PC-9 (cell line): Measurements from ENCODE around the gene MARS1. TPM values are rescaled to one million over a fixed set of nuclear protein-coding genes. Genes with fewer than 3 reads are reported as not detected.
"Not testable (repeated sequence)": the region's sequence is repeated elsewhere in the genome, so short reads cannot be mapped to it uniquely, and the experiment has no call there.

ENCODE experiments used
- BruUV-seq: library from RNA; stranded (reverse); fragments of 400-500 nt; replicated peaks from 2 replicates; lab custom pipeline; 2021; lab: Mats Ljungman, UMichigan
- CTCF ChIA-PET: fragments of 300-600 bp; sonication (Branson Sonifier 250); formaldehyde crosslinking; loops from one replicate; lab custom pipeline; 2022; ENCODE audit warnings: antibody characterized with exemption; lab: Charles Lee
- POLR2A ChIA-PET: fragments of 300-600 bp; sonication (Branson Sonifier 250); formaldehyde crosslinking; loops from one replicate; lab custom pipeline; 2022; ENCODE audit warnings: antibody characterized with exemption; ENCODE audit not compliant: unreplicated experiment; lab: Charles Lee
- DNase-seq, 2 experiments: peaks; one replicate each; pipeline versions ENCODE4 v3.0.0 to v3.0.0-alpha.2; 2015 to 2022; ENCODE audit warnings: mixed read lengths in 1 of 2
- H2AFZ ChIP-seq: fragments of 200-600 bp; sonication (generic); 2 replicates; pipeline ENCODE4 v1.8.1; 2017; ENCODE audit warnings: antibody characterized with exemption
- H3F3A ChIP-seq: fragments of 200-600 bp; sonication (generic); 2 replicates; pipeline ENCODE4 v1.8.1; 2017; ENCODE audit warnings: antibody characterized with exemption, mild to moderate bottlenecking, low read depth; ENCODE audit not compliant: insufficient read depth
- H3K27ac ChIP-seq: fragments of 200-600 bp; sonication (generic); 2 replicates; pipeline ENCODE4 v1.6.1; 2016; ENCODE audit warnings: mixed run types
- H3K27me3 ChIP-seq: fragments of 200-600 bp; sonication (generic); 2 replicates; pipeline ENCODE4 v1.6.1; 2016; ENCODE audit warnings: low read depth, mixed run types; ENCODE audit not compliant: insufficient read depth
- H3K36me3 ChIP-seq: fragments of 200-600 bp; sonication (generic); 2 replicates; pipeline ENCODE4 v1.6.1; 2016; ENCODE audit warnings: low read depth, mixed run types
- H3K4me1 ChIP-seq: fragments of 200-600 bp; sonication (generic); replicated peaks from 2 replicates; pipeline ENCODE4 v1.6.1; 2016; ENCODE audit warnings: mixed run types; ENCODE audit not compliant: insufficient read depth
- H3K4me2 ChIP-seq: fragments of 200-600 bp; sonication (generic); 2 replicates; pipeline ENCODE4 v1.6.1; 2017; ENCODE audit warnings: mixed run types
- H3K4me3 ChIP-seq: fragments of 200-600 bp; sonication (generic); 2 replicates; pipeline ENCODE4 v1.6.1; 2016; ENCODE audit warnings: mixed run types
- H3K79me2 ChIP-seq: fragments of 200-600 bp; sonication (generic); 2 replicates; pipeline ENCODE4 v1.6.1; 2017; ENCODE audit warnings: low read depth, mixed run types
- H3K9me2 ChIP-seq: fragments of 200-600 bp; sonication (generic); 2 replicates; pipeline ENCODE4 v1.8.1; 2017; ENCODE audit warnings: mild to moderate bottlenecking; ENCODE audit not compliant: insufficient read depth
- H3K9me3 ChIP-seq: fragments of 200-600 bp; sonication (generic); 2 replicates; pipeline ENCODE4 v1.8.1; 2016; ENCODE audit warnings: low read depth; ENCODE audit not compliant: insufficient read depth
- H4K20me1 ChIP-seq: fragments of 200-600 bp; sonication (generic); 2 replicates; pipeline ENCODE4 v1.8.1; 2017; ENCODE audit not compliant: insufficient read depth
- EZH2 ChIP-seq: fragments of 200-600 bp; sonication (generic); IDR thresholded peaks from 2 replicates; pipeline ENCODE4 v1.8.0; 2017; ENCODE audit warnings: antibody characterized with exemption, low read depth
- intact Hi-C: fragments of 100-400 bp; cut with micrococcal nuclease; formaldehyde crosslinking; loops from one replicate; pipeline ENCODE4 v1.10.0; 2022; ENCODE audit not compliant: unreplicated experiment
- total RNA-seq: library from RNA; stranded (reverse); gene quantifications from 2 replicates; pipeline ENCODE4 v1.2.3, GENCODE V29; 2021
- TF ChIP-seq, protein P1 (sequence below): fragments of 200-600 bp; sonication (generic); conservative IDR thresholded peaks from 2 replicates; pipeline ENCODE4 v1.6.1; 2017; ENCODE audit warnings: mixed run types, antibody characterized with exemption, mild to moderate bottlenecking, moderate library complexity

The MARS1 gene
- total RNA-seq, 1 experiment from 2014 or later, result 307 TPM

- H3K79me2 ChIP-seq, result 0 out of 2 replicates have a peak, but pooled peaks cover 4% of the 10 kb centered on the region
Measured at GRCh38 chr12:57498571-57498970, 10.7 kb downstream of the MARS1 start.

GRCh38 chr12:57500213-57500612, 12.3 kb downstream of the MARS1 start:
- Histone ChIP-seq H3K4me1 (no peaks in the 10 kb centered on the region), H3K9me3 (no peaks in the 10 kb centered on the region), H3K4me3 (no peak overlapping the region), H3K79me2 (0 out of 2 replicates have a peak, but pooled peaks cover 4% of the 10 kb centered on the region), H3K9me2 (no peaks in the 10 kb centered on the region), H3K27me3 (no peaks in the 10 kb centered on the region), H3K4me2 (no peak overlapping the region), H3K36me3 (peaks cover 47% of the 10 kb centered on the region), H3K27ac (no peak overlapping the region), H2AFZ (no peak overlapping the region), H4K20me1 (peaks cover 57% of the 10 kb centered on the region), H3F3A (peaks cover 9% of the 10 kb centered on the region; the same call in 1 of the 2 replicates)
- no peak for TF ChIP-seq EZH2
- TF ChIP-seq, protein P1, sequence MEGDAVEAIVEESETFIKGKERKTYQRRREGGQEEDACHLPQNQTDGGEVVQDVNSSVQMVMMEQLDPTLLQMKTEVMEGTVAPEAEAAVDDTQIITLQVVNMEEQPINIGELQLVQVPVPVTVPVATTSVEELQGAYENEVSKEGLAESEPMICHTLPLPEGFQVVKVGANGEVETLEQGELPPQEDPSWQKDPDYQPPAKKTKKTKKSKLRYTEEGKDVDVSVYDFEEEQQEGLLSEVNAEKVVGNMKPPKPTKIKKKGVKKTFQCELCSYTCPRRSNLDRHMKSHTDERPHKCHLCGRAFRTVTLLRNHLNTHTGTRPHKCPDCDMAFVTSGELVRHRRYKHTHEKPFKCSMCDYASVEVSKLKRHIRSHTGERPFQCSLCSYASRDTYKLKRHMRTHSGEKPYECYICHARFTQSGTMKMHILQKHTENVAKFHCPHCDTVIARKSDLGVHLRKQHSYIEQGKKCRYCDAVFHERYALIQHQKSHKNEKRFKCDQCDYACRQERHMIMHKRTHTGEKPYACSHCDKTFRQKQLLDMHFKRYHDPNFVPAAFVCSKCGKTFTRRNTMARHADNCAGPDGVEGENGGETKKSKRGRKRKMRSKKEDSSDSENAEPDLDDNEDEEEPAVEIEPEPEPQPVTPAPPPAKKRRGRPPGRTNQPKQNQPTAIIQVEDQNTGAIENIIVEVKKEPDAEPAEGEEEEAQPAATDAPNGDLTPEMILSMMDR, result no peak
- no peak for DNase-seq
- POLR2A ChIA-PET, result no interaction called here
- CTCF ChIA-PET, result no interaction called here
- intact Hi-C loops, result no loop called here
- no TSS peak for BruUV-seq

More at GRCh38 chr12:57498571-57498970, 10.7 kb downstream of the MARS1 start:
- no peaks in the 10 kb centered on the region for H3K4me1 ChIP-seq
- no peak overlapping the region for H3K27ac ChIP-seq
- H3K36me3 ChIP-seq, result peaks cover 44% of the 10 kb centered on the region
- H2AFZ ChIP-seq, result no peak overlapping the region
- POLR2A ChIA-PET, result no interaction called here
- peaks cover 57% of the 10 kb centered on the region for H4K20me1 ChIP-seq
- BruUV-seq, result no TSS peak
- no peaks in the 10 kb centered on the region for H3K9me3 ChIP-seq
- no peaks in the 10 kb centered on the region for H3K9me2 ChIP-seq
- no peaks in the 10 kb centered on the region for H3K27me3 ChIP-seq
- CTCF ChIA-PET, result no interaction called here
- H3K4me3 ChIP-seq, result no peak overlapping the region
- DNase-seq, result no peak
- no peak overlapping the region for H3K4me2 ChIP-seq
- peaks cover 9% of the 10 kb centered on the region; the same call in 1 of the 2 replicates for H3F3A ChIP-seq
- intact Hi-C loops, result no loop called here
- TF ChIP-seq, protein P1, result no peak
- TF ChIP-seq EZH2, result no peak

DNA sequence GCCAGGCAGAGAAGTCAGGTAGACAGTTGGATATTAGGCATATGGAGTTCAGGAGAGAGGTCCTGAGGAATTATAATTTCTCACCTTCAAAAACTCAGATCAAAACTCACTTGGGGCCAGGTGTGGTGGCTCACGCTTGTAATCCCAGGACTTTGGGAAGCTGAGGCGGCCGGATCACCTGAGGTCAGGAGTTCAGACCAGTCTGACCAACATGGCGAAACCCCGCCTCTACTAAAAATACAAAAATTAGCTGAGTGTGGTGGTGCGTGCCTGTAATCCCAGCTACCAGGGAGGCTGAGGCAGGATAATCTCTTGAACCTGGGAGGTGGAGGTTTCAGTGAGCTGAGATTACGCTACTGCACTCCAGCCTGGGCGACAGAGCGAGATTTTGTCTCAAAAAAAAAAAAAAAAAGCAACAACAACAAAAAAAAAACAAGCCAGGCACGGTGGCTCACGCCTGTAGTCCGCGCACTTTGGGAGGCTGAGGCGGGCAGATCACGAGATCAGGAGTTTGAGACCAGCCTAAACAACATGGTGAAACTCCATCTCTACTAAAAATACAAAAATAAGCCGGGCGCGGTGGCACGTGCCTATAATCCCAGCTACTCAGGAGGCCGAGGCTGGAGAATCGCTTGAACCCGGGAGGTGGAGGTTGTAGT, 14.6 kb downstream of the MARS1 start:
- POLR2A ChIA-PET, result interaction anchor here (0.6 kb wide), 1 partner anchor 12 kb away, joined by 7 read pairs; no protein-coding TSS in a partner anchor
- CTCF ChIA-PET, BruUV-seq, intact Hi-C loops, H3F3A ChIP-seq, H3K9me2 ChIP-seq, H3K4me2 ChIP-seq, H3K27me3 ChIP-seq, H3K9me3 ChIP-seq, H2AFZ ChIP-seq, H3K4me3 ChIP-seq, H3K79me2 ChIP-seq, H3K27ac ChIP-seq, DNase-seq, H3K4me1 ChIP-seq: not testable (repeated sequence)
- Histone ChIP-seq H4K20me1 (peaks cover 59% of the 10 kb centered on the region), H3K36me3 (peaks cover 52% of the 10 kb centered on the region)

GRCh38 chr12:57506541-57506940, 18.7 kb downstream of the MARS1 start:
- Histone ChIP-seq H3K36me3 (peaks cover 26% of the 10 kb centered on the region), H4K20me1 (peaks cover 48% of the 10 kb centered on the region), H3F3A (peaks cover 19% of the 10 kb centered on the region)
- H3K9me2 ChIP-seq, H3K4me2 ChIP-seq, H3K79me2 ChIP-seq, H3K4me3 ChIP-seq, CTCF ChIA-PET, H3K9me3 ChIP-seq, H3K4me1 ChIP-seq, DNase-seq, intact Hi-C loops, H3K27ac ChIP-seq, H3K27me3 ChIP-seq, BruUV-seq, POLR2A ChIA-PET, H2AFZ ChIP-seq: not testable (repeated sequence)

DNA sequence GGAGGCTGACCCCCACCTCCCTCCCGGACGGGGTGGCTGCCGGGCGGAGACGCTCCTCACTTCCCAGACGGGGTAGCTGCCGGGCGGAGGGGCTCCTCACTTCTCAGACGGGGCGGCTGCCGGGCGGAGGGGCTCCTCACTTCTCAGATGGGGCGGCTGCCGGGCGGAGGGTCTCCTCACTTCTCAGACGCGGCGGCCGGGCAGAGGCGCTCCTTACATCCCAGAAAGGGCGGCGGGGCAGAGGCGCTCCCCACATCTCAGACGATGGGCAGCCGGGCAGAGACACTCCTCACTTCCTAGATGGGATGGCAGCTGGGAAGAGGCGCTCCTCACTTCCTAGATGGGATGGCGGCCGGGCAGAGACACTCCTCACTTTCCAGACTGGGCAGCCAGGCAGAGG, 19.9 kb downstream of the MARS1 start:
- POLR2A ChIA-PET, intact Hi-C loops, H3K4me1 ChIP-seq, H3K9me3 ChIP-seq, H3K27me3 ChIP-seq, CTCF ChIA-PET, H3K79me2 ChIP-seq, BruUV-seq, H3K4me3 ChIP-seq, H3K9me2 ChIP-seq, H3K4me2 ChIP-seq, DNase-seq, H3K27ac ChIP-seq, H2AFZ ChIP-seq: not testable (repeated sequence)
- H4K20me1 ChIP-seq, result peaks cover 53% of the 10 kb centered on the region
- H3K36me3 ChIP-seq, result peaks cover 28% of the 10 kb centered on the region
- H3F3A ChIP-seq, result peaks cover 30% of the 10 kb centered on the region
